ENCODE data around the gene FOLR1. TPM values are rescaled to one million over a fixed set of nuclear protein-coding genes. Genes with fewer than 3 reads are reported as not detected.

The FOLR1 gene
- polyA plus RNA-seq, 1 of the 3 experiments (the other 2 are of a cell fraction): not detected

GRCh38 chr11:72189455-72190250 is 2.3 kb upstream of the FOLR1 start:
- 76% methylated on average over 3 of the region's 3 CpGs for WGBS (ENCODE audit: low lambda C conversion rate)
- H3K4me1 ChIP-seq (ENCODE audit: control insufficient read depth in 1 of 2, insufficient read depth in 2 of 2, low read depth in 1 of 2, low read length in 1 of 2): peaks cover 0 to 12% of the 10 kb centered on the region in 2 experiments; a peak in 1 of 4 replicates
- H3K27ac ChIP-seq (ENCODE audit: low read depth in 2 of 2, low read length in 1 of 2): peak overlapping the region in 1 of 2 experiments; percentile 3; a peak in 1 of 4 replicates
- no peaks in the 10 kb centered on the region for H4K20me1 ChIP-seq (ENCODE audit: insufficient read depth)
- H3K4me2 ChIP-seq: no peak overlapping the region
- no peak for TF ChIP-seq FOXJ3 (CRISPR knock-in tag; IDR thresholded peaks at IDR 0.05)
- H3K9me2 ChIP-seq: no peaks in the 10 kb centered on the region
- H3K4me3 ChIP-seq (ENCODE audit: low read depth in 2 of 2, low read length in 1 of 2): no peak overlapping the region
- H3K9me3 ChIP-seq: no peaks in the 10 kb centered on the region
- no peak overlapping the region for H2AFZ ChIP-seq (ENCODE audit: low read depth)
- H3K27me3 ChIP-seq (ENCODE audit: insufficient read depth): no peaks in the 10 kb centered on the region
- ChIA-PET POLR2A (interaction anchor here (0.6 kb wide), 1 partner anchor 469 kb away, joined by 3 read pairs; no protein-coding TSS in a partner anchor), CTCF (interaction anchor here (0.8 to 2.7 kb wide), 5 partner anchors 10 to 245 kb away, joined by 3 to 7 read pairs (median 4); partner anchors contain the start of gene CLPB)
- H3K79me2 ChIP-seq (ENCODE audit: insufficient read depth): no peaks in the 10 kb centered on the region
- H3K36me3 ChIP-seq (replicated peaks in 1 of 2; ENCODE audit: control insufficient read depth in 1 of 2, insufficient read depth in 2 of 2, low read length in 1 of 2): no peaks in the 10 kb centered on the region
- peak; percentile 27 for DNase-seq
- H3F3A ChIP-seq (replicated peaks; ENCODE audit: insufficient read depth): no peaks in the 10 kb centered on the region
- H3K9ac ChIP-seq: no peak overlapping the region

- no peak overlapping the region for H3K9ac ChIP-seq
- H3F3A ChIP-seq (replicated peaks; ENCODE audit: insufficient read depth): no peaks in the 10 kb centered on the region
- TF ChIP-seq NFIC (IDR thresholded peaks at IDR 0.05; ENCODE audit: borderline replicate concordance) (no peak), RXRA (IDR thresholded peaks at IDR 0.05; ENCODE audit: borderline replicate concordance, low read depth) (no peak), FOSL2 (IDR thresholded peaks at IDR 0.05; ENCODE audit: borderline replicate concordance, low read depth) (no peak), MXI1 (IDR thresholded peaks at IDR 0.05; ENCODE audit: low read depth, low read length) (no peak), CHD2 (IDR thresholded peaks at IDR 0.05; ENCODE audit: low read length, partially characterized antibody) (no peak), IRF3 (IDR thresholded peaks at IDR 0.05; ENCODE audit: low read depth, low read length) (no peak), YY1 (IDR thresholded peaks at IDR 0.05; ENCODE audit: low read depth) (no peak), MAX (IDR thresholded peaks at IDR 0.05; ENCODE audit: low read depth) (no peak), GABPA (IDR thresholded peaks at IDR 0.05; ENCODE audit: low read depth) (no peak), ZBTB33 (IDR thresholded peaks at IDR 0.05; ENCODE audit: borderline replicate concordance, low read depth) (no peak), POLR2AphosphoS5 (IDR thresholded peaks at IDR 0.05; ENCODE audit: low read depth, low read length) (no peak), FOXM1 (IDR thresholded peaks at IDR 0.05; ENCODE audit: low read depth) (no peak), NRF1 (IDR thresholded peaks at IDR 0.05; ENCODE audit: low read depth, low read length) (no peak), RFX5 (IDR thresholded peaks at IDR 0.05; ENCODE audit: low read length) (no peak), SMC3 (IDR thresholded peaks at IDR 0.05; ENCODE audit: low read depth, low read length) (no peak), MEF2A (IDR thresholded peaks at IDR 0.05; ENCODE audit: borderline replicate concordance, low read depth) (no peak)
- H4K20me1 ChIP-seq (ENCODE audit: insufficient read depth): no peaks in the 10 kb centered on the region
- H3K79me2 ChIP-seq (ENCODE audit: insufficient read depth): no peaks in the 10 kb centered on the region
- no peak overlapping the region for H3K4me2 ChIP-seq
- 81% methylated on average over 4 of the region's 5 CpGs for WGBS (ENCODE audit: low lambda C conversion rate)
- CTCF ChIA-PET: interaction anchor here (1.2 to 2.7 kb wide), 3 partner anchors 11 to 240 kb away, joined by 3 to 7 read pairs (median 4); no protein-coding TSS in a partner anchor
- POLR2A ChIA-PET: no interaction called here
- no peaks in the 10 kb centered on the region for H3K36me3 ChIP-seq (replicated peaks in 1 of 2; ENCODE audit: control insufficient read depth in 1 of 2, insufficient read depth in 2 of 2, low read length in 1 of 2)
- no peaks in the 10 kb centered on the region for H3K9me3 ChIP-seq
- H3K4me3 ChIP-seq (ENCODE audit: low read depth in 2 of 2, low read length in 1 of 2): no peak overlapping the region
- no peaks in the 10 kb centered on the region for H3K9me2 ChIP-seq
- no peaks in the 10 kb centered on the region for H3K27me3 ChIP-seq (ENCODE audit: insufficient read depth)
- peaks cover 0 to 12% of the 10 kb centered on the region in 2 experiments; a peak in 1 of 4 replicates for H3K4me1 ChIP-seq (ENCODE audit: control insufficient read depth in 1 of 2, insufficient read depth in 2 of 2, low read depth in 1 of 2, low read length in 1 of 2)
- no peak for DNase-seq
- no peak overlapping the region for H3K27ac ChIP-seq (ENCODE audit: low read depth in 2 of 2, low read length in 1 of 2)
- no peak overlapping the region for H2AFZ ChIP-seq (ENCODE audit: low read depth)
Measured at GRCh38 chr11:72190631-72191071, 1.3 kb upstream of the FOLR1 start.
